GM18909 (cell line): Measurements from ENCODE around the gene FOXRED2.
A peak's percentile ranks its signal among the peaks of the same experiment; 100 is the strongest.

ENCODE experiments used
- ATAC-seq: cut with Tn5 transposase; IDR thresholded peaks from one replicate; pipeline ENCODE4 v1.9.1; 2021; ENCODE audit warnings: mild to moderate bottlenecking; ENCODE audit not compliant: unreplicated experiment, poor library complexity

Gene FOXRED2

GRCh38 chr22:36471341-36471821 is 35.5 kb downstream of the FOXRED2 start:
- ATAC-seq = no peak

GRCh38 chr22:36470994-36471331 is 35.9 kb downstream of the FOXRED2 start:
- no peak for ATAC-seq

DNA sequence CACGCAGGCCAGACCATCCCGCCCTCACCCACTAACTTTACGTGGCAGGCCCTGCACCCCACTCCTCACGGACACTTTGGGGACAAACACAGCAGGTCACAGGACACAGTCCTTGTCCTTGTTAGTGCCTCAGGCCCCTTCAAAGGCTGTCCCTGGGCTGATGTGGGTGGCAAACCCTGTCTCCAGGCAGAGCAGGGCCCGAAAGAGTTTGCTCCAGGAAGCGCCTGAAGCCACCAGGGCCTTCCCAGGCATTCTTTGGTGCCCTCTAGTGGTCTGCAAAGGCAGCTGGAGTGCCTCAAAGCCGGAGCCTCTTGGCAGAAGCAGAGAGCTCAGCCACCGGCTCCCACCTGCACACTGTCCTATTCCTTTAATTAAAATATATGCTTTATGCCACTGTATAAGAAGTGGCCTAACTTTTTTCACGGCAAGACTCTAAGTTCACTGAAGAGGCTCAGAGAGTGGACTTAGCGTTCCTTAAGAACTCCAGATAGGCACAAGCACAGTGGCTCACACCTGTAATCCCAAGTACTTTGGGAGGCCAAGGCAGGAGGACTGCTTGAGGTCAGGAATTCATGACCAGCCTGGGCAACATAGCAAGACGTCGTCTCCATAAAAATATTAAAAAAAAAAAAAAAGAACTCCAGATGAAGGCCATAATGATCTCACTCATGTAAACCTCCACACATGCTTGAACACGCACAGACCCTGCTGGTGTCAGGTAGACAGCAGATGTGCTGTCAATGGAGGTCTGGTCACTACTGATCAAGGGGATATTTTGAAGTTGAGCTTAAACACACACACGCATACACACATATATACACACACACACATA is 36.5 kb downstream of the FOXRED2 start:
- no peak for ATAC-seq

- no peak for ATAC-seq
These were observed 37.6 kb downstream of the FOXRED2 start for GRCh38 chr22:36469094-36469710.

DNA sequence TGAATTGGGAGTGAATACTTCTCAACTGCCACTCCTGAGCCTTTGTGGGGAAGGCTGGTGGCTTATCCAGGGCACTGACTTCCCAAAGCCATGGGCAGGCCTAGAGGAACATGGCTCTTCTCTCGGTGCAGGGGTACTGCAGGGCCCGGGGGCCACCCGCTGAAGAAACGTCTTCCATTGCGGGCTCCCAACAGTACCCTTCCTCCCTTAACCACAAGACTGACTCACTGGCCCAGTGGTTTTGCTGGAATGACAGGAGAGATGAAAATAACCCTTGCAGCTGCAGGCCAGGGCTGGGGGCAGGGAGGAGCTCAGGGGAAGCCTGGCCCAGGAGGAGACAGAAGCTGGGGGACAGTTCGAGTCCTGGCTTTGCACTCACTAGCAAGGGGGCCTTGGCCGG is 38.9 kb downstream of the FOXRED2 start:
- no peak for ATAC-seq

- no peak for ATAC-seq
These were observed 39.6 kb downstream of the FOXRED2 start for GRCh38 chr22:36467042-36467810.

DNA sequence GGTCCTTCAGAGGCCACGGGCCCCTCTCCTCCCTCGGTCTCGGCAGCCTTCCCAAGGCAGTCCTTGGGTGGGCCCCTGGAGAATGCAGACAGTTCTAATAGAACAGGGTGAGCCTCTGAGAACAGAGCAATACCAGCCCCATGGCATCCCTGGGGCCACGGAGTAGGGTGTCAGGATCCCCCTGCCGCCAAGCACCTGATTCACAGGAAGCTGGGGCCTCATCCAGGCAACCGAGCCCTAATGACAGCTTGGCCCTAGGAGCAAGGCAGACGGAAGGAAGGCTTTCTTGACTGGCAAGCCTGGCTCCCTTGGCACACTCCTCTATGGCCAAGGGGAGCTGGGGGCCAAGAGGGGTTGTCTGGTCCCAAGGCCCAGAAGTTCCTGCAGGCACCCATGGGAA is 40.6 kb downstream of the FOXRED2 start:
- ATAC-seq = no peak

DNA sequence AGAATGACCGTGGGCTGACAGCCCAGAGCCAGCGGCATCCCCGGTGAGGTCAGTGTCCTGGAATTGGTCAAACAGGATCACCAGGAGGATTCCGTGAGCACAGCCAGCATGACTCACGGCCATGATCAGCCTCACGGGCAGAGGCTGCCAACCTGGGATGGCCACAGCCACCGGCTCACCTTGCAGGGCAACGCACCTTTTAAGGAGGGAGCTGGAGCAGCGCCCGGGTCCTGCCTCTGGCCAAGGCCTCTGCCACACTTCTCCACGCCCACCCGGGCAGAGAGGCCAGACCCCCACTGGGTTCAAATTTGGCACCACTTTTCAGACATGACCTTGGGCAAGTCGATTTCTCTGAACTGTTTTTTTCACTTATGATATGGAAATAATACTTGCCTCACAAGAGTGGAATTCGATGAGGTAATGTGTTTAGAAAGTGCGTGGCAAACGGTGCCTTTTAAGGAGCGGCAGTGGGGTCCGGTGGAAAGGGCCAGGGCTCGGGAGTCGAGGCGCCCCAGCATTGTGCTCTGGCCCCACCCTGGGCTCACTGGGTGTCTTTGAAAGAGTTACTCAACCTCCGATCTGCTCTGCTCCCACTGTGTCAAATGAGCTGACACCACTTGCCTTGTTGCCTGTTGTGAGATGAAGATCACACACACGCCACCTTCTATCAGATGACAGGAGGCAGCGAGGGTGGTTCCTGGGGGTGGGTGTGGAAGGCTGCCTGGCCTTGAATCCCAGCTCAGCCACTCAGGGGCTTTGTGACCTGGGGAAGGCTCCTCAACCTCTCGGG is 41.4 kb downstream of the FOXRED2 start:
- no peak for ATAC-seq

- no peak for ATAC-seq
These were observed 42.1 kb downstream of the FOXRED2 start for GRCh38 chr22:36464715-36465231.

GRCh38 chr22:36463783-36464184 is 43.1 kb downstream of the FOXRED2 start:
- ATAC-seq = no peak

DNA sequence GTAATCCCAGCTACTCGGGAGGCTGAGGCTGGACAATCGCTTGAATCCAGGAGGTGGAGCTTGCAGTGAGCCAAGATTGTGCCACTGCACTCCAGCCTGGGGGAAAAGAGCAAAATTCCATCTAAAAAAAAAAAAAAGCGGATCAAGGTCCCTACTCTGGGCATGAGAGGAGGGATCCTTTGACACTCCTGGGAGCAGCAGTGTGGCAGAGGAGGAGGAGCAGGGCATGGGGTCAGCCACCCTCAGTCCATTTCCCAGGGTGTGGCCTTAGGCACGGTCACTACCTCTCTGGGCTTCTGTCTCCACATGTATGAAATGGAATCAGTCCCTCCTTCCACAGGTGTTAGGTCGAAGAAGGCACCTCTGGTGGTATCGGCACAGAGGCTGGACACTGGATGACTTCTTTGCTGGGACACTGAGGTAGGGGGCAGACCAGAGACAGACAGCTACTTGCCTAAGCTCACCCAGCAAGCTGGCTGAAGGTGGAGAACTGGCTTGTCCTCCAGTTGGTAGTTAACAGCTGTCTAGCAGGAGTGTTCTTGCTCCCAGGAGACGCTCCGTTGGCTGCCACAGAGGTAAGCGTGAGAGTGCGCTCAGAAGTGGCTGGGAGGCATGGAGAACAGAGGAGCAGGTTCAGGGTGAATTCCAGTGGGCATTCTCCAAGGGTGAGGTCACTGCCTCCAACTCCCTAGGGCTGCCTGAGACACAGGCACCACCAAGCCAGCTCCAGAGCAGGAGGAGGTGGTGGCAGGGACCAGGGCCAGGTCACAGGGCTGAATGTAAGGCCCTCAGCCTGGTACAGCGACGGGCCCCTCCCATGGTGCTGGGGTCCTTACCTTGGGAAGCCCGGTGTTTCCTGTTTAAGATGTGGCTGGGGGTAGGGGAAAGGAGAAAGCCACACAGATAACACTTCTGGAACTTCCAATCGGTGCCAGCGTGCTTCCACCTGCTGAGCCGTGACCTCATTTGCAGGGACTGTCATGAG is 44.9 kb downstream of the FOXRED2 start:
- no peak for ATAC-seq

GRCh38 chr22:36460202-36460601 is 46.6 kb downstream of the FOXRED2 start:
- no peak for ATAC-seq

GRCh38 chr22:36457688-36458450 is 49.0 kb downstream of the FOXRED2 start:
- no peak for ATAC-seq

- ATAC-seq = no peak
These were observed 50.4 kb downstream of the FOXRED2 start for GRCh38 chr22:36456464-36456845.

GRCh38 chr22:36455571-36456463 is 51.0 kb downstream of the FOXRED2 start:
- ATAC-seq = no peak

- peak; percentile 60 for ATAC-seq
These were observed 51.8 kb downstream of the FOXRED2 start for GRCh38 chr22:36454916-36455570.

DNA sequence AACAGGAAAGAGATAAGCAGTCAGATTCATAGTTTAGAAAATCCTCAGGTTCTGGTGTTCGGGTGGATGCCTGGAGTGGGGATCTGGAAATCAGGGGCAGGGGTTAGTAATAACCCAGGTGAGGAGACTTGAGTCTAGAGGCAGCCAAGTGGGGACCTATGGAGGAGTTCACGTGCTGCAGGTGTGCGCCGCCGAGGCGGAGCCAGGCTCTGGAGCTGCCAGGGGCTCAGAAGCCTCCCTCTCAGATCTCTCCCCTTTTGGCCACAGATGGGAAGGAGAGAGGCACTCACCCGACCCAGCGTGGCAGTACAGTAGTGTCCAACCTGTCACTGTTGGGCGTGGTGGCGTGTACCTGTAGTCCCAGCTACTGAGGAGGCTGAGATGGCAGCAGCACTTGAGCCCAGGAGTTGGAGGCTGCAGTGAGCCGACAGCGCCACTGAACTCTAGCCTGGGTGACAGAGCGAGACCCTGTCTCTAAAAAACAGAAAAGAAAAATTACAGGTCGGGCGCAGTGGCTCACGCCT is 52.9 kb downstream of the FOXRED2 start:
- no peak for ATAC-seq
